Activated T-cell treated with anti-CD3 and anti-CD28 coated beads, Interleukin-2, amount 50 U/mL, for 72 hours (primary cell): ENCODE data around the gene CELF5. TPM values are rescaled to one million over a fixed set of nuclear protein-coding genes. Genes with fewer than 3 reads are reported as not detected.
A peak's percentile ranks its signal among the peaks of the same experiment; 100 is the strongest.
"Not testable (repeated sequence)": the region's sequence is repeated elsewhere in the genome, so short reads cannot be mapped to it uniquely, and the experiment has no call there.

Experiments
- ATAC-seq, 2 donors: fragments of 150-1000 bp; cut with Tn5 transposase; replicated peaks in 1 of 2; 2 replicates each; pipeline ENCODE4 v1.10.0; 2021; ENCODE audit warnings: moderate library complexity in 2 of 2, mild to moderate bottlenecking in 1 of 2
- DNase-seq, 2 donors: peaks; one replicate each; pipeline ENCODE4 v3.0.0; 2021 to 2022; ENCODE audit warnings: mixed read lengths in 1 of 2
- H3K27ac Mint-ChIP-seq: one replicate; pipeline ENCODE4 v1.8.0; 2022; ENCODE audit warnings: mild to moderate bottlenecking, moderate library complexity, mixed read lengths
- H3K27me3 Mint-ChIP-seq: one replicate; pipeline ENCODE4 v1.8.0; 2022; ENCODE audit warnings: low read depth, mixed read lengths
- H3K36me3 Mint-ChIP-seq, 2 donors: one replicate each; pipeline ENCODE4 v1.8.0; 2022; ENCODE audit warnings: mixed read lengths in 2 of 2, mild to moderate bottlenecking in 1 of 2; ENCODE audit not compliant: insufficient read depth in 2 of 2
- H3K4me1 Mint-ChIP-seq: one replicate; pipeline ENCODE4 v1.8.0; 2022; ENCODE audit warnings: low read depth, mixed read lengths
- H3K4me3 Mint-ChIP-seq, 2 donors: one replicate each; pipeline ENCODE4 v1.8.0; 2022; ENCODE audit warnings: mild to moderate bottlenecking in 2 of 2, mixed read lengths in 2 of 2, moderate library complexity in 2 of 2
- H3K9me3 Mint-ChIP-seq, 2 donors: one replicate each; pipeline ENCODE4 v1.8.0; 2022; ENCODE audit warnings: mixed read lengths in 2 of 2
- total RNA-seq, 2 donors: library from RNA; stranded (reverse); gene quantifications; one replicate each; pipeline ENCODE4 v1.2.3, GENCODE V29; 2022

The CELF5 gene
- total RNA-seq, 2 donors from 2014 or later: 0.17 to 0.42 TPM

- Mint-ChIP-seq H3K4me3 (no peak overlapping the region), H3K27ac (no peak overlapping the region), H3K9me3 (no peaks in the 10 kb centered on the region), H3K4me1 (no peaks in the 10 kb centered on the region), H3K27me3 (no peaks in the 10 kb centered on the region), H3K36me3 (no peaks in the 10 kb centered on the region)
- DNase-seq (no peak), ATAC-seq (no peak)
Observed at GRCh38 chr19:3207461-3208242, 16.8 kb upstream of the CELF5 start.

GRCh38 chr19:3208317-3209207 lies 15.9 kb upstream of the CELF5 start:
- H3K27me3 Mint-ChIP-seq: no peaks in the 10 kb centered on the region
- H3K27ac Mint-ChIP-seq: no peak overlapping the region
- no peaks in the 10 kb centered on the region for H3K36me3 Mint-ChIP-seq

GRCh38 chr19:3210347-3211017 lies 14.0 kb upstream of the CELF5 start:
- DNase-seq (peak; percentile 72 to 74), ATAC-seq (peak; percentile 77 to 84)
- Mint-ChIP-seq H3K27ac (no peak overlapping the region), H3K36me3 (no peaks in the 10 kb centered on the region), H3K4me1 (no peaks in the 10 kb centered on the region), H3K27me3 (no peaks in the 10 kb centered on the region), H3K9me3 (no peaks in the 10 kb centered on the region), H3K4me3 (no peak overlapping the region)

More at GRCh38 chr19:3208317-3209207, 15.9 kb upstream of the CELF5 start:
- Mint-ChIP-seq H3K4me1 (no peaks in the 10 kb centered on the region), H3K9me3 (no peaks in the 10 kb centered on the region), H3K4me3 (no peak overlapping the region)
- no peak for DNase-seq
- ATAC-seq: no peak

GRCh38 chr19:3211191-3211590 lies 13.3 kb upstream of the CELF5 start:
- no peak overlapping the region for H3K27ac Mint-ChIP-seq
- no peaks in the 10 kb centered on the region for H3K27me3 Mint-ChIP-seq
- H3K9me3 Mint-ChIP-seq: no peaks in the 10 kb centered on the region
- DNase-seq (no peak), ATAC-seq (no peak)
- no peaks in the 10 kb centered on the region for H3K36me3 Mint-ChIP-seq
- no peaks in the 10 kb centered on the region for H3K4me1 Mint-ChIP-seq
- H3K4me3 Mint-ChIP-seq: no peak overlapping the region

DNA sequence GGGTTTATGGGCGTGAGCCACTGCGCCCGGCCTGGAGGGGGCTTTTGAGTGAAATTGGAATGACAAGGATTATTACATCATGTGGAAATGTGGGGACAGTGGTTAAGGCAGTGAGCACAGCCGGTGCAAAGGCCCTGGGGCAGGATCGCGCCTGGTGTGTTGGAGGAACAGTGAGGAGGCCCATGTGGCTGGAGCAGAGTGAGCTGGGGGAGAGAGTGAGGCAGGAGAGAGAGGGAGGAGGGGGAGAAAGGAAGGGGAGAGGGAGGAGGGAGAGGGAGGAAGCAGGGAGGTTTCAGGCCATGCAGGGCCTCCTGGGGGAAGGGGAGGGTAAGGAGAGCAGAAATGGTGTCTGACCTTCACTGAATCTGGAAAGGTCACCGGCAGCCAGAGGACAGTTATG lies 11.3 kb upstream of the CELF5 start:
- Mint-ChIP-seq H3K4me3 (no peak overlapping the region), H3K27ac (no peak overlapping the region)

DNA sequence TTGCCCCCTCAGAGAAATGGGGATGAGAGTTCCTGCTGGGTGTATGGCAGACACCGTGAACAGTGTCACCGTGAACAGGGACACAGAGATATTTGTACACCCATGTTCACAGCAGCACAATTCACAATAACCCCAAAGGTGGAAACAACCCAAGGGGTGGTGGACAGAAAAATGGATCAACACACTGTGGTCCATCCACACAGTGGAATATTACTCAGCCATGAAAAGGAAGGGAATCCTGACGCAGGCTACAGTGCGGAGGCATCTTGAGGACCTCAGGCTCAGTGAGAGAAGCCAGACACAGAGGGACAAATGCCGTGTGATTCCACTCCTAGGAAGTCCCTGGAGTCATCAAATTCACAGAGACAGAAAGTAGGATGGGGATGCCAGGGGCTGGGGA lies 7.6 kb upstream of the CELF5 start:
- Mint-ChIP-seq H3K4me3 (no peak overlapping the region), H3K36me3 (no peaks in the 10 kb centered on the region), H3K4me1 (no peaks in the 10 kb centered on the region), H3K27me3 (no peaks in the 10 kb centered on the region), H3K9me3 (no peaks in the 10 kb centered on the region), H3K27ac (no peak overlapping the region)
- no peak for ATAC-seq
- no peak for DNase-seq

More for the DNA sequence above, 11.3 kb upstream of the CELF5 start:
- H3K4me1 Mint-ChIP-seq: no peaks in the 10 kb centered on the region
- DNase-seq: no peak
- no peaks in the 10 kb centered on the region for H3K9me3 Mint-ChIP-seq
- no peaks in the 10 kb centered on the region for H3K27me3 Mint-ChIP-seq
- no peaks in the 10 kb centered on the region for H3K36me3 Mint-ChIP-seq
- no peak for ATAC-seq

- no peaks in the 10 kb centered on the region for H3K27me3 Mint-ChIP-seq
- no peaks in the 10 kb centered on the region for H3K9me3 Mint-ChIP-seq
- no peaks in the 10 kb centered on the region for H3K36me3 Mint-ChIP-seq
- no peak overlapping the region for H3K27ac Mint-ChIP-seq
- H3K4me3 Mint-ChIP-seq: no peak overlapping the region
- no peak for ATAC-seq
- no peak for DNase-seq
- no peaks in the 10 kb centered on the region for H3K4me1 Mint-ChIP-seq
Observed at GRCh38 chr19:3220576-3220975, 3.9 kb upstream of the CELF5 start.

- H3K9me3 Mint-ChIP-seq, DNase-seq, H3K36me3 Mint-ChIP-seq, H3K27ac Mint-ChIP-seq, H3K4me3 Mint-ChIP-seq, H3K27me3 Mint-ChIP-seq, H3K4me1 Mint-ChIP-seq, ATAC-seq: not testable (repeated sequence)
Observed at GRCh38 chr19:3221576-3221975, 2.9 kb upstream of the CELF5 start.

- H3K27me3 Mint-ChIP-seq: peaks cover 19% of the 10 kb centered on the region
- H3K4me1 Mint-ChIP-seq: no peaks in the 10 kb centered on the region
- no peak for ATAC-seq
- H3K4me3 Mint-ChIP-seq: no peak overlapping the region
- H3K36me3 Mint-ChIP-seq: no peaks in the 10 kb centered on the region
- H3K9me3 Mint-ChIP-seq: no peaks in the 10 kb centered on the region
- DNase-seq: no peak
- H3K27ac Mint-ChIP-seq: no peak overlapping the region
Observed at GRCh38 chr19:3222709-3223108, 1.8 kb upstream of the CELF5 start.

GRCh38 chr19:3225169-3225485 lies 666 bp downstream of the CELF5 start:
- no peaks in the 10 kb centered on the region for H3K9me3 Mint-ChIP-seq
- H3K4me3 Mint-ChIP-seq: peak overlapping the region; percentile 34 to 49
- no peaks in the 10 kb centered on the region for H3K4me1 Mint-ChIP-seq
- H3K27ac Mint-ChIP-seq: no peak overlapping the region
- ATAC-seq (no peak), DNase-seq (no peak)
- no peaks in the 10 kb centered on the region for H3K36me3 Mint-ChIP-seq
- peaks cover 26% of the 10 kb centered on the region for H3K27me3 Mint-ChIP-seq

DNA sequence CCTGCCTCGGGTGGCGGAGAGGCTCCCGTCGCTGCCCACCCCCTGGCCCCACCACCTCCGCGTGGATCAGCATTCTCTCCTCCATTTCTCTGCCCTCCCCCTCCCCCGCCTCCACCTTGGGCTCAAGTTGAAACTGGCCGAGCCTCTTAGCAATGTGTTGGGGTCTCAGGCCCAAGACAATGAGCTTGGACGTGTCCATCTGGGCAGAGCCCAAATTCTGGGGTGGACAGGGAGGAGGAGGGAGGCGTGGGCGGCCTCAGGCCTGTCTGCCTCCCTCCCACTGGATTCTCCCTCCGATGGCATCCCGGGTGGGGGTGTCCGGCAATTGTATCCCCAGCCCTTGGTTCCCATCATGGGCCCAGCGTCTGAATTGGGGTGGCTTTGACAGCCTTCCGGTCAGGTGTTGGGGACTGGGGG lies 1.2 kb downstream of the CELF5 start:
- no peak for ATAC-seq
- no peaks in the 10 kb centered on the region for H3K9me3 Mint-ChIP-seq
- H3K4me3 Mint-ChIP-seq: no peak overlapping the region
- H3K4me1 Mint-ChIP-seq: no peaks in the 10 kb centered on the region
- no peak for DNase-seq
- no peaks in the 10 kb centered on the region for H3K36me3 Mint-ChIP-seq
- H3K27me3 Mint-ChIP-seq: peaks cover 26% of the 10 kb centered on the region
- no peak overlapping the region for H3K27ac Mint-ChIP-seq

DNA sequence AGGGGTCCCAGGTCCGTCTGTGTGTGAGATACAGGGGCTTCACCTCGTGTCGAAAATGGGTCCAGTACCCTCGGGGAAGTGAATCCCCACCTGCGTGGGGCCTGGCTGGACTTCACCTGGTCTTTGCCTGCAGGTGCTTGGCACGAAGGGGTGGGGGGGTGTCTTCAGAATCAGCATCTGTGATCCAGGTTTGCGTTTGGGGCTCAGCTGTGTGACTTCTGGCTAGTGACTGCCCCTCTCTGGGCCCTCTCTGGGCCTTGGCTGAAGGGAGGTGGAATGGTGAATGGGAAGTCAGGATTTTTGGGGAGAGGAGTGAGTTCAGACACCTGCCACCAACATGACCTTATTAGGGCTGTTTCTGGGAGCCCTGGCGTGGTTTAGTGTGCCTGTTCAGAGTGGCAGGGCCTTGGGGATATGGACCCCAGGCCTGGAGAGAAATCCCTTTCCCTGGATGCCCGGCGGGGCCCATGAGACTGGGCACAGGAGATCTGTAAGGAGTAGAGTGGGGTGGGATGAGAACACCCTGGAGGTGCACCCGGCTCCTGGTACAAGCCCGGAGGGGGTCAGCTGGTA lies 2.7 kb downstream of the CELF5 start:
- Mint-ChIP-seq H3K27me3 (peaks cover 26% of the 10 kb centered on the region), H3K9me3 (peaks cover 0 to 3% of the 10 kb centered on the region in 2 donors), H3K4me1 (no peaks in the 10 kb centered on the region), H3K36me3 (no peaks in the 10 kb centered on the region), H3K27ac (no peak overlapping the region), H3K4me3 (no peak overlapping the region)
- DNase-seq: no peak
- ATAC-seq: no peak

DNA sequence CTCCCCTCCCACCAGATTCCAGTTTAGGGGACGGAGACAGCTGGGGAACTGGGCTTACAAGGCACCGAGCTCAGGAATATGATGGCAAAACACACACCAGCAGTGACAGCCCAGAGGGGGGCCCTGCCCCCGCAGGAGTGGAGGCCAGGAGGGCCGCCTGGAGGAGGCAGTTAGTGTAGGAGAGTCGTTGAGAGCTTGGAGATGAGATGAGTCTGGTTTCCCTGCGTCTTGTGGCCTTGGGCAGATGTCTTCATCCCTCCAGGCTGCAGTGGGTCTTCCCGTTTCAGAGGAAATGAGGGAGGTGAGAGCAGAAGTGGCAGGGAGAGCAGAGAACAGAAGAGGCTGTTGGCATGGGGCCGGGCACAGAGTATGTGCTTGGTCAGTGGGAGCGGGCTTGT lies 4.9 kb downstream of the CELF5 start:
- ATAC-seq (no peak), DNase-seq (no peak)
- Mint-ChIP-seq H3K36me3 (no peaks in the 10 kb centered on the region), H3K4me3 (no peak overlapping the region), H3K4me1 (no peaks in the 10 kb centered on the region), H3K9me3 (peaks cover 0 to 3% of the 10 kb centered on the region in 2 donors), H3K27ac (no peak overlapping the region), H3K27me3 (peaks cover 32% of the 10 kb centered on the region)
